Adrenal gland (tissue), 12 donors: ENCODE results near the gene WNT7B. TPM values are rescaled to one million over a fixed set of nuclear protein-coding genes. Genes with fewer than 3 reads are reported as not detected.

ENCODE experiments used
- DNase-seq, 7 donors: peaks; one replicate each; pipeline ENCODE4 v3.0.0-alpha.2; 2019 to 2020
- H3K27ac ChIP-seq, 5 donors: fragments of 200-600 bp; sonication (generic) in 4 of 5; 1 replicate in 3 of 5; 2 replicates in 2 of 5; pipeline versions ENCODE4 v1.5.1 to v1.8.0; 2016 to 2020; ENCODE audit warnings: mild to moderate bottlenecking in 1 of 5
- H3K27me3 ChIP-seq: fragments of 200-600 bp; 2 replicates; pipeline ENCODE4 v1.8.0; 2021
- H3K36me3 ChIP-seq, 2 donors: fragments of 200-600 bp; replicated peaks in 1 of 2; 1 replicate in 1 of 2; 2 replicates in 1 of 2; pipeline versions ENCODE4 v1.5.1 to v1.8.0; 2018 to 2022
- H3K4me1 ChIP-seq, 2 donors: fragments of 200-600 bp; replicated peaks in 1 of 2; 1 replicate in 1 of 2; 2 replicates in 1 of 2; pipeline versions ENCODE4 v1.5.1 to v1.8.0; 2018 to 2021
- H3K4me3 ChIP-seq, 4 donors: fragments of 200-600 bp; sonication (generic) in 3 of 4; one replicate each; pipeline ENCODE4 v1.5.1; 2016 to 2018
- H3K9me3 ChIP-seq, 3 donors: fragments of 200-600 bp; sonication (generic) in 1 of 3; replicated peaks in 1 of 3; 1 replicate in 2 of 3; 2 replicates in 1 of 3; pipeline versions ENCODE4 v1.5.1 to v1.8.0; 2016 to 2021
- CTCF ChIP-seq, 6 experiments: fragments of 450-650 bp in 4 of 6; fragments of 200-600 bp in 2 of 6; sonication (generic) in 1 of 6; IDR thresholded peaks; 1 replicate in 5 of 6; 2 replicates in 1 of 6; pipeline versions ENCODE4 v1.5.1 to v1.8.0; 2016 to 2021; ENCODE audit warnings: antibody characterized with exemption in 6 of 6, mild to moderate bottlenecking in 2 of 6, moderate library complexity in 1 of 6
- POLR2A ChIP-seq, 2 donors: fragments of 450-650 bp; IDR thresholded peaks; one replicate each; pipeline ENCODE4 v1.6.1; 2017; ENCODE audit warnings: antibody characterized with exemption in 2 of 2, mild to moderate bottlenecking in 2 of 2, moderate library complexity in 1 of 2
- WGBS, 4 donors: extraction: QIAGEN DNeasy Blood & Tissue Kit in 2 of 4; methylation state at CpG; one replicate each; pipeline versions ENCODE4 v1.1.5 to v1.1.7; 2013 to 2017; 5-methylcytosine and 5-hydroxymethylcytosine counted together
- intact Hi-C, 2 donors: fragments of 100-400 bp; cut with DNase I; formaldehyde crosslinking; loops; one replicate each; pipeline versions ENCODE4 v1.14.1 to v1.15.0; 2022 to 2023
- polyA plus RNA-seq, 3 donors: library from polyadenylated mRNA; stranded (reverse); fragments of 200-250 nt in 2 of 3; fragments of 350-450 nt in 1 of 3; fragmentation: Illumina TruSeq in 1 of 3; extraction: RNeasy Lipid Tissue Mini Kit (QIAGEN cat#74804) in 1 of 3; gene quantifications; one replicate each; pipeline ENCODE4 v1.2.3, GENCODE V29; 2013 to 2014
- total RNA-seq, 9 donors: library from RNA; depleted of rRNA in 4 of 9; stranded (reverse); fragments of >200 nt in 4 of 9; fragments of 120-200 nt in 1 of 9; fragmentation: NEBNext Ultra II Directional in 1 of 9; extraction: Animal tissue kit (Norgen Biotek cat#: 25700) in 1 of 9; gene quantifications; one replicate each; pipeline versions ENCODE4 v1.1.0 to v1.2.4, GENCODE V29; 2013 to 2023
- donor health status: healthy with polysubstance abuse.
- donor health status: Bipolar disorder and iron deficiency.
- donor health status: DM: yes; HTN: yes; CAD: no.
- donor health status: DM: no; HTN: no; CAD: no.
- donor health status: DM: no; HTN: no; CAD: no.
- donor health status: DM: yes; HTN: yes; CAD: no.

The WNT7B gene
- total and polyA plus RNA-seq, 12 donors: 0.07 to 0.24 (median 0.15) TPM; not detected in 8

DNA sequence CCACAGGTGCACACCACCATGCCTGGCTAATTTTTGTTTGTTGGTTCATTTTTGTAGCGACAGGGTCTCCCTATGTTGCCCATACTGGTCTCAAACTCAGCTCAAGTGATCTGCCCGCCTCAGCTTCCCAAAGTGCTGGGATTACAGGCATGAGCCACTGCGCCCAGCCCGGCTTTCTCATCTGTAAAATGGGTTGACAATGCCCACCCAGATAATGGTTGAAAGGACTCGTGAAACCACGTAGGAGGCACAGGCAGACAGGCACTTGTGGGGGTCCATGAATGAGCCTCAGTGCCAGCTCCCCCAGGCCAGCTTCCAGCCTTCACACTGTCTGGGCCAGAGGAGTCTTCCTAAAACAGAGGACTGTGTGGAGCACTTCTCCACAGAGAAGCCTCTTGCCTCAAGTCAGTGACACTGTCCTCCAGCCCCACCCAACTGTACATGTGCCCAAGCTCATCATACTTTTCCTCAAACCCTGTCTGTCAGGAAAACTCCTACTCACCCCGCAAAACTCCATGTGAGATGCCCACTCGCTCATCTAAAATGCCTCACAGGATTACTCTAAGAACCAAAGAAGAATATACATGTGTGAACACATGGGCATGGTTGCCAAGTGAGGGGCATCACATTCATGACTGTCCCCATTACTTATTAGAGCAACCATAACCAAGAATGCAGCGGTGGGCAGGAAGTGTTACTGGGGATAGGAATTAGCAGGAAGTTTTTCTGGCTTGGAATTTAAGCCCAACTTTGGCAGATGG lies 32.1 kb upstream of the WNT7B start:
- peak in 2 of 7 donors; percentile 6 to 13 for DNase-seq
- 95 to 96% (median 95%) methylated on average over 7 to 9 of the region's 9 CpGs for WGBS, 4 donors
- peak overlapping the region in 1 of 5 donors; percentile 86 for H3K27ac ChIP-seq

DNA sequence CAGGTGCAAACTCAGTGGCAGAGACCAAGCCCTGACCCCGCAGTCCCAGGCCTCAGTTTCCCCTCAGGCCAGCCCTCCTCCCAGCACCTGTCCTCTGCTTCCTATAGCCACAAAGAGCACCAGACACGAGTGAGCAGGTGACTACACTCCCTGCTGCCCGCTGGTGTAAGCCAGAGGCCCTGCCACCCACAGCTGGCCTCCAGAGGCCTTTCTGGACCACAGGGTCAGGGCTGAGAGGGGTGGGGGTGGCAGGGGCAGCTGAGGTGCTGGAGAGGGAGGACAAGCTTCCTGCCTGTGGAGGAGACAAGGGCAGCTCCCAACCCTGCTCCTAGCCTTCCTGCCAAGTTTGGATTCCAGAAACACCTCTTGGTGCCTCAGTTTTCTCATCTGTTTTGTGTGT lies 31.3 kb upstream of the WNT7B start:
- no peak overlapping the region for H3K4me3 ChIP-seq
- peaks cover 26 to 37% of the 10 kb centered on the region in 2 donors for H3K4me1 ChIP-seq
- intact Hi-C loops: loop anchor here in 1 of 2 donors (5.0 kb wide), 1 partner anchor 109 kb away; no protein-coding TSS in a partner anchor
- no peaks in the 10 kb centered on the region for H3K36me3 ChIP-seq
- no peaks in the 10 kb centered on the region for H3K27me3 ChIP-seq
- H3K9me3 ChIP-seq: peaks cover 0 to 6% (median 0%) of the 10 kb centered on the region in 3 donors
- no peak for TF ChIP-seq CTCF (IDR thresholded peaks at IDR 0.05)
- TF ChIP-seq POLR2A (IDR thresholded peaks at IDR 0.05): no peak
- 56 to 100% (median 59%) methylated on average over 1 to 3 of the region's 3 CpGs; no CpG with 5 or more reads in 1 of the 4 donors for WGBS, 4 donors
- H3K27ac ChIP-seq: peak overlapping the region in 3 of 5 donors; percentile 70 to 86 (median 85)
- DNase-seq: no peak

More for the DNA sequence above, 32.1 kb upstream of the WNT7B start:
- Histone ChIP-seq H3K27me3 (no peaks in the 10 kb centered on the region), H3K36me3 (no peaks in the 10 kb centered on the region), H3K9me3 (peaks cover 0 to 6% (median 0%) of the 10 kb centered on the region in 3 donors), H3K4me1 (peaks cover 22 to 34% of the 10 kb centered on the region in 2 donors), H3K4me3 (no peak overlapping the region)
- intact Hi-C loops: loop anchor here in 1 of 2 donors (5.0 kb wide), 1 partner anchor 108 kb away; no protein-coding TSS in a partner anchor
- TF ChIP-seq POLR2A (IDR thresholded peaks at IDR 0.05) (no peak), CTCF (IDR thresholded peaks at IDR 0.05) (no peak)

GRCh38 chr22:46007848-46008261 lies 30.9 kb upstream of the WNT7B start:
- peak in 4 of 7 donors; percentile 46 to 83 (median 54) for DNase-seq
- Histone ChIP-seq H3K4me3 (no peak overlapping the region), H3K36me3 (no peaks in the 10 kb centered on the region), H3K9me3 (peaks cover 0 to 6% (median 0%) of the 10 kb centered on the region in 3 donors), H3K4me1 (peaks cover 26 to 37% of the 10 kb centered on the region in 2 donors), H3K27me3 (no peaks in the 10 kb centered on the region), H3K27ac (peak overlapping the region; percentile 48 to 86 (median 70))
- 64 to 90% (median 76%) methylated on average over 2 to 25 of the region's 25 CpGs for WGBS, 4 donors
- TF ChIP-seq POLR2A (IDR thresholded peaks at IDR 0.05): no peak
- TF ChIP-seq CTCF (IDR thresholded peaks at IDR 0.05): no peak
- intact Hi-C loops: loop anchor here (2.0 to 5.0 kb wide), 2 partner anchors 109 kb away; no protein-coding TSS in a partner anchor
